Measurements from ENCODE around the gene CAVIN2.

Gene CAVIN2

GRCh38 chr2:191818133-191818532 is 28.8 kb downstream of the CAVIN2 start:
- no peaks in the 10 kb centered on the region for H3K4me1 ChIP-seq (ENCODE audit: control insufficient read depth in 1 of 2, insufficient read depth in 1 of 2, low read depth in 1 of 2, low read length in 1 of 2)
- no peak overlapping the region for H3K27ac ChIP-seq
- no peak overlapping the region for H3K4me3 ChIP-seq (ENCODE audit: low read depth in 1 of 2, low read length in 1 of 2)
- TF ChIP-seq CTCF (IDR thresholded peaks at IDR 0.05), result no peak
- no peaks in the 10 kb centered on the region for H3K9me3 ChIP-seq
- H3K36me3 ChIP-seq, result no peaks in the 10 kb centered on the region
- no peaks in the 10 kb centered on the region for H3K27me3 ChIP-seq

- H3K9me3 ChIP-seq, result no peaks in the 10 kb centered on the region
- no peaks in the 10 kb centered on the region for H3K36me3 ChIP-seq
- TF ChIP-seq CTCF (IDR thresholded peaks at IDR 0.05), result no peak
Measured at GRCh38 chr2:191815010-191815409, 31.9 kb downstream of the CAVIN2 start.

GRCh38 chr2:191813943-191814342 is 32.9 kb downstream of the CAVIN2 start:
- Histone ChIP-seq H3K36me3 (no peaks in the 10 kb centered on the region), H3K27me3 (no peaks in the 10 kb centered on the region), H3K27ac (no peak overlapping the region), H3K4me3 (ENCODE audit: low read depth in 1 of 2, low read length in 1 of 2) (no peak overlapping the region), H3K4me1 (ENCODE audit: control insufficient read depth in 1 of 2, insufficient read depth in 1 of 2, low read depth in 1 of 2, low read length in 1 of 2) (no peaks in the 10 kb centered on the region), H3K9me3 (no peaks in the 10 kb centered on the region)
- no peak for TF ChIP-seq CTCF (IDR thresholded peaks at IDR 0.05)

More at GRCh38 chr2:191815010-191815409, 31.9 kb downstream of the CAVIN2 start:
- Histone ChIP-seq H3K27ac (no peak overlapping the region), H3K4me3 (ENCODE audit: low read depth in 1 of 2, low read length in 1 of 2) (no peak overlapping the region), H3K4me1 (ENCODE audit: control insufficient read depth in 1 of 2, insufficient read depth in 1 of 2, low read depth in 1 of 2, low read length in 1 of 2) (no peaks in the 10 kb centered on the region), H3K27me3 (no peaks in the 10 kb centered on the region)

- Histone ChIP-seq H3K4me3 (ENCODE audit: low read depth in 1 of 2, low read length in 1 of 2) (no peak overlapping the region), H3K36me3 (no peaks in the 10 kb centered on the region), H3K9me3 (no peaks in the 10 kb centered on the region), H3K27ac (no peak overlapping the region), H3K4me1 (ENCODE audit: control insufficient read depth in 1 of 2, insufficient read depth in 1 of 2, low read depth in 1 of 2, low read length in 1 of 2) (no peaks in the 10 kb centered on the region), H3K27me3 (no peaks in the 10 kb centered on the region)
- no peak for TF ChIP-seq CTCF (IDR thresholded peaks at IDR 0.05)
Measured at GRCh38 chr2:191811807-191812602, 34.9 kb downstream of the CAVIN2 start.

- Histone ChIP-seq H3K4me1 (ENCODE audit: control insufficient read depth in 1 of 2, insufficient read depth in 1 of 2, low read depth in 1 of 2, low read length in 1 of 2) (no peaks in the 10 kb centered on the region), H3K4me3 (ENCODE audit: low read depth in 1 of 2, low read length in 1 of 2) (no peak overlapping the region), H3K27ac (no peak overlapping the region), H3K27me3 (no peaks in the 10 kb centered on the region), H3K9me3 (no peaks in the 10 kb centered on the region), H3K36me3 (no peaks in the 10 kb centered on the region)
- no peak for TF ChIP-seq CTCF (IDR thresholded peaks at IDR 0.05)
Measured at GRCh38 chr2:191806396-191806795, 40.5 kb downstream of the CAVIN2 start.
